ENCODE results near the gene AGR3.

GRCh38 chr7:16838386-16838785 is 43.4 kb downstream of the AGR3 start:
- TF ChIP-seq EP300 (IDR thresholded peaks at IDR 0.05) (no peak), CTCF (IDR thresholded peaks at IDR 0.05) (no peak), POLR2A (IDR thresholded peaks at IDR 0.05) (no peak)

Data from stomach (tissue), 4 donors.